HG03039 (cell line): Measurements from ENCODE around the gene GRK1.

Source experiments
- ATAC-seq: cut with Tn5 transposase; IDR thresholded peaks from one replicate; pipeline ENCODE4 v1.9.1; 2021; ENCODE audit warnings: mild to moderate bottlenecking, moderate library complexity; ENCODE audit not compliant: unreplicated experiment

GRK1 gene

GRCh38 chr13:113631341-113632095, 35.5 kb upstream of the GRK1 start:
- ATAC-seq, result no peak

GRCh38 chr13:113632706-113633484, 34.1 kb upstream of the GRK1 start:
- no peak for ATAC-seq

- ATAC-seq, result no peak
Observed at GRCh38 chr13:113633485-113633873, 33.5 kb upstream of the GRK1 start.

- no peak for ATAC-seq
Observed at GRCh38 chr13:113634279-113635047, 32.6 kb upstream of the GRK1 start.

- no peak for ATAC-seq
Observed at GRCh38 chr13:113635048-113635420, 32.0 kb upstream of the GRK1 start.

- no peak for ATAC-seq
Observed at GRCh38 chr13:113635709-113636108, 31.3 kb upstream of the GRK1 start.

- no peak for ATAC-seq
Observed at GRCh38 chr13:113636266-113636963, 30.6 kb upstream of the GRK1 start.

GRCh38 chr13:113637262-113638160, 29.5 kb upstream of the GRK1 start:
- no peak for ATAC-seq

GRCh38 chr13:113638173-113638746, 28.8 kb upstream of the GRK1 start:
- no peak for ATAC-seq

GRCh38 chr13:113638806-113639205, 28.2 kb upstream of the GRK1 start:
- ATAC-seq, result no peak

GRCh38 chr13:113639616-113640262, 27.3 kb upstream of the GRK1 start:
- no peak for ATAC-seq

GRCh38 chr13:113641426-113641825, 25.6 kb upstream of the GRK1 start:
- ATAC-seq, result no peak

GRCh38 chr13:113642563-113642962, 24.5 kb upstream of the GRK1 start:
- no peak for ATAC-seq

GRCh38 chr13:113643593-113643992, 23.4 kb upstream of the GRK1 start:
- no peak for ATAC-seq

- no peak for ATAC-seq
Observed at GRCh38 chr13:113644800-113645199, 22.2 kb upstream of the GRK1 start.

- ATAC-seq, result no peak
Observed at GRCh38 chr13:113645329-113645728, 21.7 kb upstream of the GRK1 start.

GRCh38 chr13:113646376-113646775, 20.6 kb upstream of the GRK1 start:
- ATAC-seq, result no peak

- ATAC-seq, result no peak
Observed at GRCh38 chr13:113646921-113647340, 20.1 kb upstream of the GRK1 start.
